GM12878 (cell line): ENCODE results near the gene TRABD2B. TPM values are rescaled to one million over a fixed set of nuclear protein-coding genes. Genes with fewer than 3 reads are reported as not detected.

Source experiments
- ATAC-seq: fragments of 200-7000 bp; cut with Tn5 transposase; 3 replicates; pipeline ENCODE4 v1.9.1; 2020; ENCODE audit warnings: mild to moderate bottlenecking, moderate library complexity
- BruUV-seq: library from RNA; stranded (reverse); fragments of 400-500 nt; replicated peaks from 2 replicates; lab custom pipeline; 2021; lab: Mats Ljungman, UMichigan
- CTCF ChIA-PET: fragments of 300-600 bp; sonication (Branson Sonifier 250); formaldehyde crosslinking; extraction: SDS; loops from one replicate; lab custom pipeline; 2021; ENCODE audit warnings: inconsistent platforms; lab: Yijun Ruan, JAX
- POLR2A ChIA-PET: fragments of 350-600 bp; formaldehyde crosslinking; extraction: SDS; loops from one replicate; lab custom pipeline; 2021; ENCODE audit warnings: inconsistent platforms; lab: Charles Lee
- RAD21 ChIA-PET: fragments of 300-600 bp; sonication (Branson Sonifier 250); formaldehyde crosslinking; loops from one replicate; lab custom pipeline; 2023; ENCODE audit warnings: antibody characterized with exemption; ENCODE audit not compliant: unreplicated experiment; lab: Charles Lee
- SMC1A ChIA-PET: fragments of 300-600 bp; sonication (Branson Sonifier 250); formaldehyde crosslinking; loops from one replicate; lab custom pipeline; 2023; ENCODE audit not compliant: unreplicated experiment, uncharacterized antibody; lab: Charles Lee
- DNase-seq: peaks from one replicate; pipeline ENCODE4 v3.0.0-alpha.2; 2011; ENCODE audit warnings: low read depth, low spot score
- FAIRE-seq: peaks from 3 replicates; lab custom pipeline; 2011; peaks lifted over from hg19 to GRCh38; lab: Jason Lieb, UNC
- H2AFZ ChIP-seq: 2 replicates; pipeline ENCODE4 v1.6.0; 2011; ENCODE audit warnings: low read depth, low read length, control low read depth; ENCODE audit not compliant: control insufficient read depth
- H3K27ac ChIP-seq: 2 replicates; pipeline ENCODE4 v1.5.1; 2011; ENCODE audit warnings: control low read depth; ENCODE audit not compliant: control insufficient read depth, insufficient read depth
- H3K27me3 ChIP-seq, 2 experiments: replicated peaks in 1 of 2; 2 replicates each; pipeline versions ENCODE4 v1.6.0 to v1.6.1; 2011; ENCODE audit warnings: low read length in 1 of 2; ENCODE audit not compliant: control insufficient read depth in 2 of 2, insufficient read depth in 2 of 2
- H3K36me3 ChIP-seq, 2 experiments: 2 replicates each; pipeline ENCODE4 v1.5.1; 2011; ENCODE audit warnings: low read length in 1 of 2; ENCODE audit not compliant: control insufficient read depth in 2 of 2, insufficient read depth in 2 of 2
- H3K4me1 ChIP-seq: 2 replicates; pipeline ENCODE4 v1.6.1; 2011; ENCODE audit warnings: mild to moderate bottlenecking, low read length, moderate library complexity, mixed read lengths; ENCODE audit not compliant: control insufficient read depth, insufficient read depth
- H3K4me2 ChIP-seq: 2 replicates; pipeline ENCODE4 v1.6.0; 2011; ENCODE audit warnings: control low read depth; ENCODE audit not compliant: control insufficient read depth, insufficient read depth
- H3K4me3 ChIP-seq: fragments of 200-600 bp; sonication (generic); 2 replicates; pipeline ENCODE4 v1.5.1; 2016
- H3K79me2 ChIP-seq: 2 replicates; pipeline ENCODE4 v1.6.0; 2011; ENCODE audit warnings: low read length; ENCODE audit not compliant: control insufficient read depth, insufficient read depth
- H3K9ac ChIP-seq: 2 replicates; pipeline ENCODE4 v1.8.0; 2011; ENCODE audit warnings: low read length, control low read depth, mixed read lengths; ENCODE audit not compliant: control insufficient read depth, insufficient read depth
- H3K9me3 ChIP-seq: replicated peaks from 3 replicates; pipeline ENCODE4 v1.5.1; 2011; ENCODE audit warnings: mild to moderate bottlenecking, low read length; ENCODE audit not compliant: control insufficient read depth, insufficient read depth
- H4K20me1 ChIP-seq: 2 replicates; pipeline ENCODE4 v1.6.0; 2011; ENCODE audit not compliant: control insufficient read depth, insufficient read depth
- CBX3 ChIP-seq: fragments of 200-600 bp; sonication (generic); IDR thresholded peaks from 2 replicates; pipeline ENCODE4 v1.6.1; 2016; ENCODE audit warnings: low read depth, borderline replicate concordance
- EED ChIP-seq: sonication (generic); IDR thresholded peaks from 2 replicates; pipeline ENCODE4 v1.6.1; 2016; ENCODE audit warnings: antibody characterized with exemption, low read depth
- IKZF2 ChIP-seq, 2 experiments: fragments of 450-650 bp; IDR thresholded peaks; 2 replicates each; pipeline ENCODE4 v1.6.1; 2017; ENCODE audit warnings: mild to moderate bottlenecking in 2 of 2, moderate library complexity in 2 of 2
- SIX5 ChIP-seq: IDR thresholded peaks from 2 replicates; pipeline ENCODE4 v1.6.1; 2011; ENCODE audit warnings: mild to moderate bottlenecking, low read depth, low read length, moderate library complexity; ENCODE audit not compliant: severe bottlenecking
- ZNF217 ChIP-seq: fragments of 450-650 bp; IDR thresholded peaks from 2 replicates; pipeline ENCODE4 v1.6.1; 2017; ENCODE audit warnings: antibody characterized with exemption, mild to moderate bottlenecking
- WGBS: methylation state at CpG from one replicate; pipeline ENCODE4 v1.1.6; 2016; ENCODE audit warnings: low lambda C conversion rate; ENCODE audit not compliant: insufficient replicate concordance, insufficient coverage; ENCODE audit errors: missing lambda C conversion rate; 5-methylcytosine and 5-hydroxymethylcytosine counted together
- in situ Hi-C: fragments of 300-500 bp; cut with MboI; formaldehyde crosslinking; loops from 9 replicates; pipeline ENCODE4 v1.14.3; 2018; ENCODE audit warnings: mixed read lengths
- intact Hi-C: fragments of 100-400 bp; cut with micrococcal nuclease; formaldehyde crosslinking; loops from one replicate; pipeline ENCODE4 v1.14.2; 2022; ENCODE audit not compliant: unreplicated experiment
- polyA plus RNA-seq, 11 experiments: library from polyadenylated mRNA; depleted of rRNA in 4 of 11; unstranded in 6 of 11; stranded (reverse) in 5 of 11; fragments of >200 nt; fragmentation: Nextera tagmentation in 4 of 11; fragmentation: Illumina TruSeq in 1 of 11; extraction: Ambion mirVana in 4 of 11; extraction: Trizol in 1 of 11; gene quantifications; 1 replicate in 1 of 11; 2 replicates in 10 of 11; pipeline versions ENCODE4 v1.2.1 to v1.2.3, GENCODE V29; 2011 to 2016; ENCODE audit warnings: inconsistent platforms in 2 of 11, missing spikeins in 2 of 11, low read depth in 1 of 11
- total RNA-seq, 4 experiments: library from RNA; depleted of rRNA in 3 of 4; stranded (reverse); fragments of >200 nt in 3 of 4; fragmentation: Illumina TruSeq in 1 of 4; extraction: Trizol in 1 of 4; gene quantifications; 2 replicates each; pipeline versions ENCODE4 v1.2.1 to v1.2.3, GENCODE V29; 2013 to 2021

TRABD2B gene
- total and polyA plus RNA-seq, 10 of the 15 experiments (the other 5 are each of a cell fraction or from before 2014, with no cell fraction given), result not detected

DNA sequence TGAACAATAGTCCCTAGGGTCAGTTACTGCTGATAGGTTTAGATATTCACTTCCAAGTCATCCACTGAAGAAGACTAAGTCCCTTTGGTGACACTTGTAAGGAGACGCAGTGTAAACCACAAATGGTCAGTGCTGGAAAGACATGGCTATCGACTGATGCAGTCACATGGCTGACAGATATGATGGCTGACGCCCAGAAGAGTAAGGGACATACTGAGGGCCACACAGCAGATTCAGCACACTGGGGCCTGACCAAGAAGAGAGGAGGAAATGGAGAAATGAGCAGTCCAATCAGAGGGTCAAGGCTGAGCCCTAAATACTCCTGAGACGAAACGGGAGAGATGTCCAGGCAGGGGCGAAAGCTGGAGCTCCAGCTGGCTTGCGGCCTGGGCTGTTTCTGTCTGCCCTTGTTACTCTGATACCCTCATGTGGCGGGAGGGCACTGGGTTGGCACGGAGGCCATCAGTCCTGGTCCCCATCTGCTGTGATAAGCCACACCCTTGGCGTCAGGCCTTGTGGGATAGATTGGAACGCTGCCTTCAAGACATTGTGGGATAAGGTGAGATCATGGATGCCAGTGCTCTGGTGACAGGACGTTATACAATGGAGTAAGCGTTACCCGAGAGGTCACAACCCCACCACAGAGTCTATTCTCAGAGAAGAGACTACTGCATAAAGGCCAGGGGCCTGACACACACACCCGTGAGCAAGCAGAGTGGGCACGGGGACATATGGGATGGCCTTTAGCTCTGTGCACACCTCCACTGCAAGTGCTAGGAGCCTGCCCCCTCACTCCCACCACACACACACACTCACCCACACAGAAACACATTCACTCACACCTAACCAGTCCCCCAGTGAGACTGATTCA lies 158.4 kb downstream of the TRABD2B start:
- Histone ChIP-seq H3K79me2 (no peaks in the 10 kb centered on the region), H3K9me3 (no peaks in the 10 kb centered on the region; the same call in 2 of the 3 replicates), H3K36me3 (no peaks in the 10 kb centered on the region), H3K4me1 (no peaks in the 10 kb centered on the region), H3K9ac (no peak overlapping the region)
- intact Hi-C loops, result no loop called here
- BruUV-seq, result no TSS peak
- SMC1A ChIA-PET, result no interaction called here
- CTCF ChIA-PET, result no interaction called here
- RAD21 ChIA-PET, result no interaction called here
- no peak for TF ChIP-seq IKZF2 (IDR thresholded peaks at IDR 0.05)
- TF ChIP-seq, all 136 proteins: peak for 0
- Histone ChIP-seq H3K27me3 (peaks cover 0 to 3% of the 10 kb centered on the region in 2 experiments; a peak in 2 of 4 replicates), H4K20me1 (no peaks in the 10 kb centered on the region), H3K27ac (no peak overlapping the region), H3K4me2 (no peak overlapping the region), H2AFZ (no peak overlapping the region), H3K4me3 (no peak overlapping the region)
- POLR2A ChIA-PET, result no interaction called here
- in situ Hi-C loops, result no loop called here
- DNase-seq (no peak), ATAC-seq (no peak), FAIRE-seq (no peak)
- 18% methylated on average over 16 of the region's 16 CpGs for WGBS

DNA sequence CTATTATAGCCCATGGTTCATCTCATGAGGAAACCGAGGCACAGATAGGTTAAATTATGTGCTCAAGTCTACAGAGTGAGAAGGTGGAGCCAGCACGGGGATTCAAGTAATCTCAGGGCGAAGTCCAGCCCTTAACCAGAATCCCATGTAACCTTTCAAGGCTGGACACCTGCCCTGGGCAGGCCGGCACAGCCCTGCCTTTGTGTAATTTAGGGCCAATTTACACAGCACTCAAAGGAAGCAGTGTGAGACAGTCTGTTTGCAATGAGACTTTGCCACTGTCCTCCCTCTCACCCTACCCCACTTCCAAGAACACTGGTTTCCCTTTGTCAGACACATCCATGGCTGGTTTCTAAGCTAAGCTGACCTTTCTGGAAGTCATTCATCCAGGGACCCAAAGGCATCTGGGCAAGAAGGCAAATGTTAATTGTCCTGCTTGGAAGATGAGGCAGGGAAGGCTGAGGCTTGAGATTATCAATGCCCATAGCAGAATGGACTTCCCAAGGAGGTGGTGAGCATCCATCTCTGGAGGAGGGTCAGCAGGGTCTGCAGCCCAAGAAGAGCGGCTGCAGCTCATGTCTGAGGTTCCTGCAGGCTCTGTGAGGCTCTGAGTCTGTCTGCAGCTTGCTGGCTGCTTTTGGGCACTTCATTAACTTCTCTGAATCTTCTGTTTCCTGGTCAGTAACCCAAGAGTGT lies 159.2 kb downstream of the TRABD2B start:
- SMC1A ChIA-PET, result no interaction called here
- FAIRE-seq, result no peak
- CTCF ChIA-PET, result no interaction called here
- Histone ChIP-seq H2AFZ (no peak overlapping the region), H3K4me3 (no peak overlapping the region), H3K4me1 (no peaks in the 10 kb centered on the region), H3K27ac (no peak overlapping the region), H3K79me2 (no peaks in the 10 kb centered on the region), H3K9me3 (no peaks in the 10 kb centered on the region; the same call in 2 of the 3 replicates), H3K36me3 (no peaks in the 10 kb centered on the region), H3K27me3 (no peaks in the 10 kb centered on the region; a peak in 2 of 4 replicates), H4K20me1 (no peaks in the 10 kb centered on the region), H3K4me2 (no peak overlapping the region), H3K9ac (no peak overlapping the region)
- no peak for ATAC-seq
- RAD21 ChIA-PET, result no interaction called here
- WGBS, result 3% methylated on average over 5 of the region's 5 CpGs
- in situ Hi-C loops, result no loop called here
- no peak for TF ChIP-seq CBX3
- no peak for TF ChIP-seq SIX5
- TF ChIP-seq EED, result no peak
- TF ChIP-seq ZNF217, result no peak
- no TSS peak for BruUV-seq
- POLR2A ChIA-PET, result no interaction called here
- intact Hi-C loops, result no loop called here
- no peak for DNase-seq
